Activated naive CD8-positive, alpha-beta T cell treated with anti-CD3 and anti-CD28 coated beads, Interleukin-2, amount 50 U/mL, for 24 hours (primary cell): ENCODE measurements around the gene CCNL1.

Experiments
- ATAC-seq: fragments of 150-1000 bp; cut with Tn5 transposase; one replicate; pipeline ENCODE4 v1.10.0; 2021
- DNase-seq: peaks from one replicate; pipeline ENCODE4 v3.0.0; 2021
- H3K27ac Mint-ChIP-seq: one replicate; pipeline ENCODE4 v1.8.0; 2021; ENCODE audit warnings: mild to moderate bottlenecking, mixed read lengths
- H3K27me3 Mint-ChIP-seq: one replicate; pipeline ENCODE4 v1.8.0; 2021; ENCODE audit warnings: mixed read lengths
- H3K36me3 Mint-ChIP-seq: one replicate; pipeline ENCODE4 v1.8.0; 2021; ENCODE audit warnings: low read depth, mixed read lengths
- H3K4me1 Mint-ChIP-seq: one replicate; pipeline ENCODE4 v1.8.0; 2021; ENCODE audit warnings: mixed read lengths
- H3K4me3 Mint-ChIP-seq: one replicate; pipeline ENCODE4 v1.8.0; 2021; ENCODE audit warnings: mild to moderate bottlenecking, moderate library complexity, mixed read lengths
- H3K9me3 Mint-ChIP-seq: one replicate; pipeline ENCODE4 v1.8.0; 2021; ENCODE audit warnings: mixed read lengths

CCNL1 gene

DNA sequence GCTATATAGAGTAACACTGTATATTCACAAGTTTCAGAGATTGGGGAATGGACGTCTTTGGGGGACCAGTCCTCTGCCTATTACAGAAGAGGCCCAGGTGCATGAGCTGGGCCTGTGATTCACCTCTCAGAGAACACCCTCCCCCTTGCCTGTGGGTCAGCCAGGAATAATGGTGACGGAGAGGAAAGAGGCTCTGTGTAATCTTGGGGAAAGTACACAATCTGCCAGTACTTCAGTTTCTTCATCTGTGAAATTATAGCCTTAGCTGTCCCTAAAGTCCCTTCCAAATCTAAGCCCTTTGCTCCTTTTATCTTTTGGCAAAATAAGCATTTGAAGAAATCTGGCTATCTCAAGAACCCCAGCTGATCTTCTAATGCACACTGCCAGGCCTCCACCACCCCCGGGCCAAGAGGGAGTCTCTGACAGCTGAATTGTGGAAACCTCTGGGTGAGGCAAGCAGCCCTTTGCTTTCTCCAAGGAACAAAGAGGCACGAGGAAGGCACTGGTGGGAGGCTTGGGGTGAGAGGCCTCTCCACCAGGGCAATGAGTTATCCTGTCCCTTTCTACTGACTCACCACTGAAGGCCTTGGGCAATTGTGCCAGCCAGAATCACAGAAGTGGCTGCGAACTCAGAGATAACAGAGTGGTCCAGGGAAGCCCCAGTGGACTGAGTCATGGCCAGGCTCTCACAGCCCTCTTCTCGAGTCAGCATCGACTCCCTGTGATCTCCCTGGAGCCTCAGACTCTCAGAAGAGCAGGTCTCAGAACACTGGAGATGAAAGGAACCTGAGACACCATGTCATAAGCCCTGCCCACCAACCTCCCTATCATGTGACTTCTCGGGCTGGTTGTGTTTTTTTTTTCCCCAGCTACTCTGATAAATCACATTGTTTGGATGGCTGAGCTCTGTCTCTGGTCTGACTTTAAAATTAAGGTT is 31.8 kb downstream of the CCNL1 start:
- DNase-seq (peak; percentile 73), ATAC-seq (peak; percentile 97)
- Mint-ChIP-seq H3K36me3 (no peaks in the 10 kb centered on the region), H3K4me1 (peaks cover 74% of the 10 kb centered on the region), H3K27me3 (no peaks in the 10 kb centered on the region), H3K4me3 (peak overlapping the region; percentile 24), H3K27ac (peak overlapping the region; percentile 94), H3K9me3 (no peaks in the 10 kb centered on the region)

DNA sequence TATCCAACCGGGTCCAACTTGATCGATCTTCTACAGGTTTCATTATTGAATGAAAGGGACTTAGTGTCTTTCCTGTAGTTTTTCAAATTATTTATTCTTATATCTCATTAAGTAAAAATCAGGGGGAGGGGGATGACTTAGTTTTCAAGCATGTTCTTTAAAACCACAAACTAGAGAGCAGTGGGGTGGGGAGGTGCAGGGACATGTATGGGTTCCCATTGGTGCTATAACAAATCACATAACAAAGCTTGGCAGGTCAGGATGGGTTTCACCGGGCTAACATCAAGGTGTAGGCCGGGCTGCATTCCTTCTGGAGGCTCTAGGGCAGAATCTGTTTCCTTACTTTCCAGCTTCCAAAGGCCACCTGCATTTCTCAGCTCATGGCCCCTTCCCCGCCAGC is 32.7 kb downstream of the CCNL1 start:
- ATAC-seq (no peak), DNase-seq (no peak)
- peaks cover 66% of the 10 kb centered on the region for H3K4me1 Mint-ChIP-seq
- no peaks in the 10 kb centered on the region for H3K27me3 Mint-ChIP-seq
- H3K27ac Mint-ChIP-seq, result no peak overlapping the region
- H3K9me3 Mint-ChIP-seq, result no peaks in the 10 kb centered on the region
- H3K36me3 Mint-ChIP-seq, result no peaks in the 10 kb centered on the region
- no peak overlapping the region for H3K4me3 Mint-ChIP-seq

DNA sequence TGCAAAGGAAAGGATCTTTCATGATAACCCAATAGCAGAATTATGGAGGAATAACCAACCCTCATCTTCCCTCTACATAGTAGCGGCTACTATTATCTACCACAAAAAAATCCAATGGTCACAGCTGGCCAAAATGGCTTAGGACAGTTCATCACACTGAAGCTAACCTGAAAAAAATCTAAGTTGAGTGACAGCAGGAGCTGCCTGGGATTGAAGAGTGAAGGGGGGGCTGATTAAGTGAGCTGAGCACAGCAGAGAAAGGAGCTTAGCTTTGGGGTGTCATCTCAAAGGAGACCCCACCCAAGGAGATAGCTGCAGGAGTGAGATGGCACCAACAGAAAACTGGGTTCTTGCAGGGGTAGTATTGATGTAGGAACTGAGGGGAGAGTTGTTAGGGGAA is 33.6 kb downstream of the CCNL1 start:
- Mint-ChIP-seq H3K9me3 (no peaks in the 10 kb centered on the region), H3K27ac (no peak overlapping the region), H3K36me3 (no peaks in the 10 kb centered on the region), H3K27me3 (no peaks in the 10 kb centered on the region), H3K4me1 (peaks cover 64% of the 10 kb centered on the region), H3K4me3 (no peak overlapping the region)
- ATAC-seq (no peak), DNase-seq (no peak)

DNA sequence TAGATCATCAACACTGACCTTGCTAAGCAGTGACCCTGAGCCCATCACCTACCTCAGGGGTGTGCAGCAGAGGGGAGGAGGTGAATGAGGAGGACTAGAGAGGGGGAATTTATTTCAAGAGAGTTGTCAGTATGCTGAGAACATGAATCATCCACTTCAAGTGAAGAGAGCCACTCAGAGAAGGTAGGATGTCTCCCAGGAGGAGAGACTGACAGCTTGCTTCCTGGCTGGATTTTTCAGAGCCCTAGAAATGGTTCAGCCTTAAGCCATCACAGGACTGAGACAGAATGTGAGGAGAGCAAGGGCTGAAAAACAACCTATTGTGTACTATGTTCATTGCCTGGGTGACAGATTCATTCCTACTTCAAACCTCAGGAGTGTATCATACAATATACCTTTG is 34.8 kb downstream of the CCNL1 start:
- H3K27me3 Mint-ChIP-seq, result no peaks in the 10 kb centered on the region
- peak overlapping the region; percentile 37 for H3K27ac Mint-ChIP-seq
- H3K4me1 Mint-ChIP-seq, result peaks cover 53% of the 10 kb centered on the region
- no peak overlapping the region for H3K4me3 Mint-ChIP-seq
- DNase-seq (no peak), ATAC-seq (no peak)
- no peaks in the 10 kb centered on the region for H3K9me3 Mint-ChIP-seq
- no peaks in the 10 kb centered on the region for H3K36me3 Mint-ChIP-seq

DNA sequence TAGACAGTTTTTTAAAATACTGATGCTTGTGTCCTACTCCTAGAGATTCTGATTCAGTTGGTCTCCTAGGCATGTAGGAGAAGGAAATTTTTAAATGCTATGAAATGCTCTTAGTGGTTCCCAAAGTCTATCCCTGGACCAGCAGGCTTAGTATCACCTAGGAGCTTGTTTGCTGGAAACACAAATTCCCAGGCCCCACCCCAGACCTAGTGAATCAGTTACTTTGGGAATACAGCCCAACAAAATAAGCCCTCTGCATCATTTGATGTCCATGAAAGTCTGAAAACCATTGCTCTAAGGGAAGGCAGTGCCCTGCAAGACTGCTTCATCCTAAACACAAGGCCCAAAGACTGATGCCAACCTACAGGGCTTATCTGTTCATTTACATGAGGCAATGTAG is 36.3 kb downstream of the CCNL1 start:
- H3K4me3 Mint-ChIP-seq, result no peak overlapping the region
- peaks cover 45% of the 10 kb centered on the region for H3K4me1 Mint-ChIP-seq
- no peaks in the 10 kb centered on the region for H3K27me3 Mint-ChIP-seq
- no peak for ATAC-seq
- no peaks in the 10 kb centered on the region for H3K9me3 Mint-ChIP-seq
- H3K36me3 Mint-ChIP-seq, result no peaks in the 10 kb centered on the region
- H3K27ac Mint-ChIP-seq, result no peak overlapping the region
- no peak for DNase-seq

DNA sequence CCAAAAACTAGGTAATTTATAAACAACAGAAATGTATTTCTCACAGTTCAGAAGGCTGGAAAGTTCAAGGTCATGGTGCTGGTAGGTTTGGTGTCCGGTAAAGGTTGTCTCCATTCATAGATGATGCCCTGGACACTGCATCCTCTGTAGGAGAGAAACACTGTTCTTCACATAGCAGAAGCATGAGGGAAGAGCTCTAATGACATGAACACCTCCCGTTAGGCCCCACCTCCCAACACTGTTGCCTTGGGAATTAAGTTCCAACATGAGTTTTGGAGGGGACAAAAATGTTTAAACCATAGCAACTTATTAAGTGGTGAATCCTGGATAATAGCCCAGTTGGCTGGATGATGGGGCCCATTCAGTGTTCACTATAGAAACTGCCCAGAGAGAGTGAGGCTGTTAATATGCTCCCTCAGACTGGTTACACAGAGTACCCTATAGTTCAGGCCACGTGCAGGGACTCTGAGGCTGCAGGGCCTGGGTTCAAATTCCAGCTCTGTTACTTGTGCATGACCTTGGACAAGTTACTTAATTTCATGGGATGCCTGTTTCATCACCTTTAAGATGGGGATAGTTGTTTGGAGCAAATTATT is 37.0 kb downstream of the CCNL1 start:
- Mint-ChIP-seq H3K4me3 (no peak overlapping the region), H3K27ac (no peak overlapping the region), H3K9me3 (no peaks in the 10 kb centered on the region), H3K27me3 (no peaks in the 10 kb centered on the region), H3K4me1 (peaks cover 38% of the 10 kb centered on the region), H3K36me3 (no peaks in the 10 kb centered on the region)
- DNase-seq (no peak), ATAC-seq (no peak)

DNA sequence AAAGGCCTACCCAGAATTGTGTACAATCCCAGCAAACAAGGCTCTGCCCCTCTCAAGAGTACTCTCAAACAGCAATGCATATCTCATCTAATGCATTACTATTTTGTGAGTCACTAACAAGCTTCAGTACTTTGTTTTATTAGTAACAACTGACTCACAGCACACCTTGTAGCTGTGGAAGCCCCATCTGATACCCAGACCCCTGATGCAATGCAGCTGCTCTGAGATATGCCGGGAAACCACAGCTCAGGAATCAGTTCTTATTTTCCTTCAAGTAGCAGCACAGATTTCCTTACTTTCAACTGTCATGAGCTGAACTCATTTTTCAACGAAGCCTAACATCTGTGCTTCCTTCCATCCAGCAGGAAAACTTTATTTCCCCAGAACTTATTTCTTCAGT is 37.8 kb downstream of the CCNL1 start:
- no peaks in the 10 kb centered on the region for H3K9me3 Mint-ChIP-seq
- no peaks in the 10 kb centered on the region for H3K36me3 Mint-ChIP-seq
- ATAC-seq (peak; percentile 67), DNase-seq (no peak)
- no peaks in the 10 kb centered on the region for H3K27me3 Mint-ChIP-seq
- no peak overlapping the region for H3K4me3 Mint-ChIP-seq
- H3K27ac Mint-ChIP-seq, result no peak overlapping the region
- peaks cover 30% of the 10 kb centered on the region for H3K4me1 Mint-ChIP-seq

DNA sequence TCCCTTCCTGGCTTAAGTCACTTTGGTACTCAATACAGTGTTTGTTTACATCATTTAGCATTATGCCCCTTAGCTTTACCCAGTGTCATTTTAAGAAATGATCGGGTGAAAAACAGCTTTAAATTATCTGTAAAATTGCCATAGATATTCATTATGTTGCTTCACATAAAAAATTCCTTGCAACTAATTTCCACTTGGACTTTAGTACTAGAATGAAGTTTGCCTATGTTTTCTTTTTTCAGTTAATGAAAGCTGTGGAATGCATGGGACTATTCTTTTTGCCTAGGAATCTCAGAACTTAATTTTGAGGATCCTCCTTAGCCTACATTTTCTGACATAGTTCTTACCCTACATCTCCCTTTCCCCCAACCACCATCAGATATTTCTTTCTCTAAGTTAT is 38.4 kb downstream of the CCNL1 start:
- peaks cover 25% of the 10 kb centered on the region for H3K4me1 Mint-ChIP-seq
- H3K36me3 Mint-ChIP-seq, result no peaks in the 10 kb centered on the region
- no peak overlapping the region for H3K4me3 Mint-ChIP-seq
- no peak overlapping the region for H3K27ac Mint-ChIP-seq
- DNase-seq (no peak), ATAC-seq (no peak)
- H3K27me3 Mint-ChIP-seq, result no peaks in the 10 kb centered on the region
- H3K9me3 Mint-ChIP-seq, result no peaks in the 10 kb centered on the region

DNA sequence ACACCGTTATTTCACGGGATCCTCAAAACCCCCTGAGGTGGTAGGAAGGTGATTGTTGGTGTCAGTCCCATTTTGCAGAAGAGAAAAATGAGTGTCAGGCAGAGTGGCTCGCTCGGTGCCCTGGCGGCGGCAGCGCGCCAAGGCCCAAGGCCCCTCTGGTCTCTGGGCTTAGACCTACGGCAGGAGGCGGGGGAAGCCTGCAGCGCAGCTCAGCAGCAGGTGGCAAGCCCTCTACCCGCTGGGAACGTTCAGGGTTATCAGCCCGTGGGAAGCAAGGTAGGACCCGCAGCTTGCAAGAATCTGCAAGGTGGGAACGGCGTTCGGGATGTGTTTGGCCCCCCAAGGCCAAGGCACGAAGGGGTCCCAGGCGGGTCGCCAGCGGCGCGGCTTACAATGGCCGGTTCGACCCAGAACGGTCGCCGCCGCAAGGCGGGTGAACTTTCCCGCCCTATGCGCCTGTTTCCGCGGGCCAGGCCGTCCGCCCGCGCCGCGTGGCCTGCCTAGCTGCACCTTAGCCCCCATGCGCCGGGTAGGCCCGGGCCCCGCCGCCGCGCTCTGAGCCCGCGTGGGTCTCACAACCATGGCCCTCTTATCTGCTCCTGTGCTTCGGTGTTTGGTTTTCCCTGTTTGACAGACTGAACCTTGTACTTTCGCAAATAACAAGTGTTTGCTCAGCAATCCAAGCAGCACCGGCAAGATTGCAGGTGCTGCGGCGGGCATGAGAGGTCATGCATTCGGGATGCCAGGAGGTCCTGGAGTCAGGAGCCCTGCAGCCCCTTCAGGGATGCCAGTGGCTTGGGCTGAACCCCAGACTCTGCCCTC is 39.7 kb downstream of the CCNL1 start:
- peaks cover 2% of the 10 kb centered on the region for H3K27me3 Mint-ChIP-seq
- no peak overlapping the region for H3K27ac Mint-ChIP-seq
- no peaks in the 10 kb centered on the region for H3K36me3 Mint-ChIP-seq
- DNase-seq (no peak), ATAC-seq (no peak)
- peaks cover 28% of the 10 kb centered on the region for H3K4me1 Mint-ChIP-seq
- H3K9me3 Mint-ChIP-seq, result no peaks in the 10 kb centered on the region
- no peak overlapping the region for H3K4me3 Mint-ChIP-seq

DNA sequence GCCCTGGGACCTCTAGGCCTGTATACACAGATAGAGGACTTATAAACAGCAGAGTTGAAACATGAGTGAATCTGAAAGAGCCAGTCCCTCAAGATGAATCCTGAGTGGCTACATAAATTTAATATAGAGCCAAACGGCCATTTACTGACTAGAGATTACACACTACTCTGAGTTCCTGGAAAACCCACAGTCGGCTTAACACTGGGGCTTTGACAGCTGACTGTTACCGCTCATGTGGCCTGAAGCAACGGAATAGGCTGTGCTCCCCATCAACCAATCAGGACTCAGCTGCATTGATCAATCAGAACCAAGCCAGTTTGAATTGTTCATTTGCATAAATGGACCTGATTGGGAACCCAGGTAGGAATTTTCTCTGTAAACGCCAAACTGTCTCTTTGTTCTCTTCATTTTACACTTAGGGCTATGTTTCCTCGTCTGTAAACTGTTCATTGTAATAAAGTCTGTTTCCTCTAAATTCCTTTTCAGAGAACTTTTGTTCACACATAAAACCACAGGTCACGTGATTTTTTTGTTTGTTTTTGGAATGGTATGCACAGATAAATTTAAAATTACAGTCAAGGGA is 40.5 kb downstream of the CCNL1 start:
- Mint-ChIP-seq H3K36me3 (no peaks in the 10 kb centered on the region), H3K27ac (no peak overlapping the region), H3K27me3 (peaks cover 2% of the 10 kb centered on the region), H3K4me3 (no peak overlapping the region), H3K9me3 (no peaks in the 10 kb centered on the region), H3K4me1 (peaks cover 21% of the 10 kb centered on the region)
- peak; percentile 83 for ATAC-seq
- DNase-seq, result peak; percentile 19

DNA sequence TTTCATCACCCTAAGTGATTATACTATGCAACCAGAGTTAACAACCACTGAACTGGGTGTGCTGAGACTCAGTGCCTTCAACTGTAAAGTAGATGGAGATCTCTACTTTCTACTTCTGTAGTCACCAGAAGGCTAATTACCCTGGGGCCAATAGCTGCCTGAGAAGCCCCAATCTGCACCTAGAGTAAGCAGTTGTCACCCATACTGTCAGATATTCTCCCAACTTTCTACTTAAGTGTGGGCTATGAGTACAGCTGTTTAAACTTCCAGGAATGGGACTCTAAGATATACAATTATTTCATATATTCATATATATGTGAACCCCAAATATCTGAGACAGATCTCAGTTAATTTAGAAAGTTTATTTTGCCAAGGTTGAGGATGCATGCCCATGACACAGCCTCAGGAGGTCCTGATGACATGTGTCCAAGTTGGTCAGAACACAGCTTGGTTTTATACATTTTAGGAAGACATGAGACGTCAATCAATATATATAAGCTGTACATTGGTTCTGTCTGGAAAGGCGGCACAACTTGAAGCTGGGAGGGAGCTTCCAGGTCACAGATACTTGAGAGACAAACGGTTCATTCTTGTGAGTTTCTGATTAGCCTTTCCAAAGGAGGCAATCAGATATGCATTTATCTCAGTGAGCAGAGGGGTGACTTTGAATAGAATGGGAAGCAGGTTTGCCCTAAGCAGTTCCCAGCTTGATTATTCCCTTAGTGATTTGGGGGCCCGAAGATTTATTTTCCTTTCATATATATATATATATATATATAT is 41.9 kb downstream of the CCNL1 start:
- Mint-ChIP-seq H3K27me3 (peaks cover 2% of the 10 kb centered on the region), H3K4me1 (peaks cover 21% of the 10 kb centered on the region), H3K9me3 (no peaks in the 10 kb centered on the region), H3K4me3 (no peak overlapping the region), H3K27ac (no peak overlapping the region), H3K36me3 (no peaks in the 10 kb centered on the region)
- DNase-seq, result no peak
- ATAC-seq, result no peak

DNA sequence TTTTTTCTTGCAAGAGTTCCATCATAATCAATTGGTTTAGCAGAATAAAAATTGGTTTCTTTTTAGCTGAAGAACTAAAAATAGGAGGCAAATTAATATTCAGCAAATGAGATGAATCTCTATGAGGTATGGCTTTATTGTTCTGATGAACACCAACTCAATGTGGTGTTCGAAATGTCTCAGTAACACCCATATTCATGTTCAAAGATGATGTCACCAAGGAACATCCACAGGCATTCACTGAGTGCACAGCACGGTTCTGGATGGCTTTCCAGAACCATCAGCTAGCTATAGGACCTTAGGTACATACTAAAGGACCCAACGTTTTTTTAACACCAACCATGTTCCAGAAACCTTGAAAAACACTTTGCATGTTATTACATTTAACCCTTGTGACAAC is 42.7 kb downstream of the CCNL1 start:
- peaks cover 2% of the 10 kb centered on the region for H3K27me3 Mint-ChIP-seq
- H3K36me3 Mint-ChIP-seq, result no peaks in the 10 kb centered on the region
- DNase-seq (no peak), ATAC-seq (no peak)
- peaks cover 20% of the 10 kb centered on the region for H3K4me1 Mint-ChIP-seq
- no peak overlapping the region for H3K4me3 Mint-ChIP-seq
- no peak overlapping the region for H3K27ac Mint-ChIP-seq
- H3K9me3 Mint-ChIP-seq, result no peaks in the 10 kb centered on the region

DNA sequence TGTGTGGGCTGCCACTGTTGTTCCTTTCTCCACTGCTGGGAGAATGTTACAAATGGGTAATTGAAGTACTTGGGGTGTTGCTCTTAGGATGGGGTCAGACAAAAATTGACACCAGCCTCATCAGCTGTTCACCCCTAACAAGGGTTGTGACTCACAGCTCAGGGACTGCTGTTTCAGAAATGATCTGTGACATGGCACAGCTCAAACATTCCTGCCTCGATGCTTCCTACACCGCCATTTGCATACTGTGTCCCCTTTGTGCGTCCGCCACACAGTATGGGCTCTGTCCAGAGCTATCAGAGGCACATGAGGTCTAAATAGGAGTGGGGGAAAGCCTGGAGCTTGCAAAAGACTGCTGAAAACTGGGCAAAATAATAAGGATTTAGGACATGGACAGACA is 43.9 kb downstream of the CCNL1 start:
- H3K9me3 Mint-ChIP-seq, result no peaks in the 10 kb centered on the region
- no peak overlapping the region for H3K27ac Mint-ChIP-seq
- no peak overlapping the region for H3K4me3 Mint-ChIP-seq
- H3K27me3 Mint-ChIP-seq, result peaks cover 2% of the 10 kb centered on the region
- H3K4me1 Mint-ChIP-seq, result peaks cover 14% of the 10 kb centered on the region
- H3K36me3 Mint-ChIP-seq, result no peaks in the 10 kb centered on the region
- ATAC-seq (no peak), DNase-seq (no peak)
